Frontal cortex (tissue), 4 donors: ENCODE results near the gene GABRR1. TPM values are rescaled to one million over a fixed set of nuclear protein-coding genes. Genes with fewer than 3 reads are reported as not detected.

Experiments
- DNase-seq, 2 donors: peaks; one replicate each; pipeline ENCODE4 v3.0.0; 2012; ENCODE audit warnings: low spot score in 2 of 2
- FAIRE-seq: peaks from 2 replicates; lab custom pipeline; 2012; peaks lifted over from hg19 to GRCh38; lab: Jason Lieb, UNC
- total RNA-seq: library from RNA; depleted of rRNA; stranded (reverse); fragments of >200 nt; gene quantifications from one replicate; pipeline ENCODE4 v1.2.3, GENCODE V29; 2014
- donor health status: control.
- donor health status: control.
- donor health status: control.

Gene GABRR1
- total RNA-seq, 1 donor from 2014 or later = not detected

GRCh38 chr6:89221971-89222711 is 5.0 kb upstream of the GABRR1 start:
- DNase-seq (no peak), FAIRE-seq (no peak)

DNA sequence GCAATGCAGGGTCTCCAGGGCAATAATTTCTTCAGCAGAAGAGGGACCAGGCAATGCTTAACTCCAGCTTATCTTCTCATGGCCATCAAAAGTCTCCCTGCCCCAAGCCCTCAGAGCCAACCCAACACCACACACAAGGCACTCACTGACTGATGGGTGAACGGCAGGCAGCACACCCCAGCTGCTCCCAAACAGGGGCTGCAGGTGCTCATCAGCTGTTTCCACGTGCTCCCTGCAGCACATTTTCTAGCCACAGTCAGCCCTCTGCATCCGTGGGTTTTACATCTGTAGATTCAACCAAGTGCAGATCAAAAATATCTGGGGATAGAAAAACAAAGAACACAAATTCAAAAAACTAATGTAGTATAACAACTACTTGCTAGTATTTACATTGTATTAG is 4.0 kb upstream of the GABRR1 start:
- FAIRE-seq = no peak
- DNase-seq = no peak

GRCh38 chr6:89216411-89216810 is 747 bp downstream of the GABRR1 start:
- FAIRE-seq = no peak
- DNase-seq = no peak

GRCh38 chr6:89215391-89215790 is 1.8 kb downstream of the GABRR1 start:
- no peak for FAIRE-seq
- no peak for DNase-seq

DNA sequence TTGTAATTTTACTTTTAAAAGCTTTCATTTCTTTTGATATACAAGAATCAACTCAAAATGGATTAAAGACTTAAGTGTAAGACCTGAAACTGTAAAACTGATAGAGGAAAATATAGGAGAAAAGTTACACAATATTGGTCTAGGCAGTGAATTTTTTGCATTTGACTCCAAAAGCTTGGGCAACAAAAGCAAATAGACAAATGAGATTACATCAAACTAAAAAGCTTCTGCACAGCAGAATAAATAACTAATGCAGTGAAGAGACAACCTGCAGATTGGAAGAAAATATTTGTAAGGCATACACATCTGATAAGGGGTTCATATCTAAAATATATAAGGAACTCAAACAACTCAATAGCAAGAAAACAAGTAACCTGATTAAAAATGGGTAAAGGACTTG is 3.0 kb downstream of the GABRR1 start:
- FAIRE-seq = no peak
- no peak for DNase-seq

GRCh38 chr6:89212472-89212871 is 4.7 kb downstream of the GABRR1 start:
- no peak for FAIRE-seq
- no peak for DNase-seq

DNA sequence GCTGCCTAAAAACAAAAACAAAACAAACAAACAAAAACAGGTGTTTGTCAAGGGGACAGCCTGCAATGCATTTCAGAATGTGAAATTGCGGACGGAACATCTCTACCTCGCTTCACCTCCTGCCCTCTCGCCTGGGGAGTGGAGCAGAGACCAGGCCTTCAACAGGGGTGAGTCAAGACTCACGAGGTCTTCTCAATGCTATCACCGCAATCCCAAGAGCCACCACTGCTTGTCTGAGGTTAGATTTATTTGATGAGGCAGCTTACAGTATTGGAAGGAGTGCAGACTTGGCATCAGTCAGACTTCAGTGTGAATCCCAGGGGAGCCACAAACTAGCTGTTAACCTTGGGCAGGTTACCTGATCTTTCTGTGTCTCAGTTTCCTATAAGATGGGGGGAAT is 7.7 kb downstream of the GABRR1 start:
- DNase-seq = no peak
- FAIRE-seq = no peak

DNA sequence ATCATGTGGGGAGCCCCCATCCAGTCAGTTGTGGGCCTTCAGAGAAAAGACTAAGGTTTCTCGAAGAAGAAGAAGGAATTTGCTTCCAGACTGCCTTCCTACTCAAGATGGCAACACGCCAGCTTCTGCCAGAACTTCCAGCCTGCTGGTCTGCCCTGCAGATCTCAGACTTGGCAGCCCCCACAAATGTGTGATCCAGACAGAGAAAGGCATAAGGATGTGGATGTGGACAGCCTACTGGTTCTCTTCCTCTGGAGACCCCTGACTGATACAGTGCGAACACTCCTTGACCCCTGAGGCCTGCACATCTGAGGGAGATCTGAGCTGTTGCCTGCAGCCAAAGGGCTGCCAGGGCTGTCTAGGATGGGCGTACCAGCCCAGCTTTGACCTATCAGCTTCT is 8.6 kb downstream of the GABRR1 start:
- DNase-seq (no peak), FAIRE-seq (no peak)

GRCh38 chr6:89205819-89206218 is 11.3 kb downstream of the GABRR1 start:
- DNase-seq (no peak), FAIRE-seq (no peak)

DNA sequence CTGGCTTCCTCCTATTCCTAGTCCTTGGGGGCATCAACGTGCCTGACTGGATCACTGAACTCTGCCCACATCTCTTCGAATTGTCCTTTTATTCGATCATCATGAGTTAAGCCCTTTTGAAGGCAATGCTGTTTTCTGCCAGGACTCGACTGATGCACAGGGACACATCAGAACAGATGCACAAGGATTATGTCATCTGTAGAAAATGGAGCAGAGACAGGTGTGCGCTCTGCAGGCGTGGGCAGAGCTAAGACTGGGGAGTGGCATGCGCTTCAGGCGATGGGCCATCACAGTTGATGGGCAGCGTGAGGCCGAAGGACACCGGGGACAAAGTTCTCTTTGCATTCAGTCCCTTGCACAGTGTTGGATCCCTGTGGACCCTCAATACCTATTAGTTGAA is 13.1 kb downstream of the GABRR1 start:
- DNase-seq (no peak), FAIRE-seq (no peak)

DNA sequence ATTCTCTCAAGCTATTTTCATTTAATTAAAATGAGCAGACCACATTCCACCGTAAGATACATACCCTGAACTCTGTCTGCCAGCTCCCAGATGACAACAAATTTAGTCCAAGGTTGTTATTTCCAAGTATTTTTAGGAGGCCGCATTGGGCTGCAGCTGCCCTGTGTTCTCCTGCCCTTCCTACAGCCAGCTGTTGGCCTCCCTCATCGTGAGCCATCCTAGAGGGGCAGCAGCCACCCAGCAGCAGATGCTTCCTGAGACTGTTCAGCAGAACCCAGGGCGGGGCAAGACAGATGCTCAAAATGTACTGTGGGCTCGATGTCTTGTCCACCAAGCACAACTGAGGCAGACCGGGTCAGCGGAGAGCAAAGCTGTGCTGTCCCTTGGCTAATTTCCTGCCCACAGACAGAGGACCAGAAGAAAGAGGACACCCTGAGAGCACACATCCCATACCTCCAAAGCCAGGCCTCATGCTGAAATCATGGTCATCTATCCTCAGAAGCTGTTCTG is 16.4 kb downstream of the GABRR1 start:
- FAIRE-seq (no peak), DNase-seq (no peak)

DNA sequence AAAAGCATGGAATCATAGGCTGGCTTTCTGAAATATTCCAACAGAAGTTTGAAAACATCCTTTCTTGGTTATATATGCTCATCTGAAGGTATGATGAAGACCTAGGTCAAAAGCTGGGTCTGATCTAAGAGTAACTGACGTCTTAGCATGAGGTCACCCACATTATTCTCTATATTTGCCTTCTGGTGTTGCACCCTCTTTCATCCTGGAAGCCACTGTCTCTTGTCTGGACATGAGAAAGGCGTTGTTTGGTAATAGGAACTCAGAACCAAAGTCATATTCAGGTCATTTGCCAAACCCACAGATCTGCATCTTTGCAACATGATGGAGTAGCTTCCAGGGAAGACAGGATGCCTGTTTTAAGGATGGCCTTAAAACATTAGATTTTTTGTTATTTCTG is 17.6 kb downstream of the GABRR1 start:
- no peak for FAIRE-seq

GRCh38 chr6:89198235-89198634 is 18.9 kb downstream of the GABRR1 start:
- no peak for FAIRE-seq
- DNase-seq = no peak

More for the DNA sequence above, 17.6 kb downstream of the GABRR1 start:
- no peak for DNase-seq

- DNase-seq (no peak), FAIRE-seq (no peak)
These were observed 20.0 kb downstream of the GABRR1 start for GRCh38 chr6:89197141-89197540.

DNA sequence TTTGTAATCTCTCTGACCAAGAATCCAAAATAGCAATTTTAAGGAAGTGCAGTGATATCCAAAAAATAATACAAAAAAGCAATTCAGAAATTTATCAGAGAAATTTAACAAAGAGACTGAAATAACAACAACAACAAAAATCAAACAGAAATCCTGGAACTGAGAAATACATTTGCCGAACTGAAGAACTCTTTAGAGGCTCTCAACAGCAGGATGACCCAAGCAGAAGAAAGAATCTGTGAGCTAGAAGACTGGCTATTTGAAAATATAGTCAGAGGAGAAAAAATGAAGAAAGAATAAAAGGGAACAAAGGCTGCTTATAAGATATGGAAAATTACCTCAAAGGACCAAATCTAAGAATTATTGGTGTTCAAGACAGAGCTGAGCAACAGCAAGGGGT is 22.6 kb downstream of the GABRR1 start:
- FAIRE-seq (no peak), DNase-seq (no peak)

- DNase-seq = no peak
- no peak for FAIRE-seq
These were observed 26.4 kb downstream of the GABRR1 start for GRCh38 chr6:89190741-89191140.

DNA sequence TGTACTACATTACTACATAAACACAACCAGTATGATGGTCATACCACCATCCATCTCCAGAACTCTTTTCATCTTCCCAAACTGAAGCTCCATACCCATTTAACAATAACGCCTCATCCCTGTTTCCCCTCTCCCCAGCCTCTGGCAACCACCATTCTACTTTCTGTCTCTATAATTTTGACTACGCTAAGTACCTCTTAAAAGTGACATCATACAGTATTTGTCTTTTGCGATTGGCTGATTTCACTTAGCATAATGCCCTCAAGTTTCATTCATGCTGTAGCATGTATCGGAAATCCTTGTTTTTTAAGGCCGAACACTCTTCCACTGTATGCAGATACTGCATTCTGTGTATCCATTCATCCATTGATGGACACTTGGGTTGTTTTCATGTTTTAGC is 29.7 kb downstream of the GABRR1 start:
- DNase-seq (no peak), FAIRE-seq (no peak)

GRCh38 chr6:89186762-89187161 is 30.4 kb downstream of the GABRR1 start:
- FAIRE-seq (no peak), DNase-seq (no peak)

DNA sequence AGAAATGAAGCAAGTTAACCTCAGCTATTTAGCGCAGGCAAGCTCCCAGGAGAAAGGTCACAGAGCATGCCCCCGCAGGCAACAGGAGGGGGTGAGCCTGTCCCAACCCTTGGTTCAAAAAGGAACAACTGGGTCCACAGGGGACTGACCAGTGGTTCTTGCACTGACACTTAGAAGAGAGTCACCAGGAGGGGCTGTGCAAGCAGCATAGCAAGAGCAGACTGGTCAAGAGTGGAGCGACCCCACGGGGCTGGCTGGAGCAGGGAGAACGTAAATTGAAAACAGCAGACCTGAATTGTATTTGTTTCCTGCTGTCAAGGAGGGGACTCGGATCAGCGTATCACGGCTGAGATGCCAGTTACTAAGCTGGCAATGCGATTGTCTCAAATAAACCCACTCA is 32.8 kb downstream of the GABRR1 start:
- no peak for FAIRE-seq
- DNase-seq = no peak

DNA sequence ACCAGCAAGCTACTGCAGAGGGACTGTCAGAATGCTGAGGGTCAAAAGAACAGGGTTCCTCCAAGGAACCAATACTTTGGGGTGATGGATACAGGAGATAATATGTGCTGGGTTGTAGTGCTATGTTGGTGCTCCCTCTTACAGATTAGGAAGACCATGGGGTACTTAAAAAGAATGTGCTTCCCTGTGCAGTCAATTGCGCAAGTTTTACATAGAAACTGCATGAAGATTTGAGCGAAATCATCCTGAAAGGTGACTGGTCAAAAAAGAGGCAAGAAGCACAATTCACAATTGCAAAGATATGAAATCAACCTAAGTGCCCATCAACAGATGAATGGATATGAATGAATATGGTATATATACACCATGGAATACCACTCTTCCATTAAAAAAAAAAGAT is 33.9 kb downstream of the GABRR1 start:
- no peak for FAIRE-seq
- DNase-seq = no peak

DNA sequence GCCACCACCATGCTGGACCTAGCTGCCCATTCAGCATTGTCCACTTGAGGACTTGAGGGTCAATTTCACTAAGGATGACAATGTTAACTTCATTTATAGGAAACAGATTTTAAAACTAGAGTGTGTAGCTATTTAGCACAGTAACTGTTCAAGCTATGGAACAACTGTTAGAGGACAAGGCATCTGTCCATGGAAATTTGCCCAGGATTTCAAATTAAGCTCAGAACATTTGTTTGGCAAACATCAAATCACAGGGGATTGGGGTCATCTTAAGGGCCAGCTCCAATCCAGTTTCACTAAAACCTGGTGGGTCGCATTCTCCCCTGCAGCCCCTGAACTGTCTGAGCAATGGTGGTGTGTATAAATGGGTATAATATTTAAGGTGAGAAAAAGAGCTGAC is 36.2 kb downstream of the GABRR1 start:
- FAIRE-seq = no peak
- no peak for DNase-seq

- FAIRE-seq (no peak), DNase-seq (no peak)
These were observed 37.0 kb downstream of the GABRR1 start for GRCh38 chr6:89180112-89180511.
